GM19328 (cell line): ENCODE results near the gene NUP85.
"Not testable (repeated sequence)": the region's sequence is repeated elsewhere in the genome, so short reads cannot be mapped to it uniquely, and the experiment has no call there.

Experiments
- ATAC-seq: cut with Tn5 transposase; IDR thresholded peaks from one replicate; pipeline ENCODE4 v1.9.1; 2021; ENCODE audit warnings: mild to moderate bottlenecking, moderate library complexity; ENCODE audit not compliant: unreplicated experiment

The NUP85 gene

GRCh38 chr17:75194879-75195278, 10.6 kb upstream of the NUP85 start:
- ATAC-seq, result no peak

GRCh38 chr17:75199886-75200618, 5.4 kb upstream of the NUP85 start:
- no peak for ATAC-seq

GRCh38 chr17:75205793-75206163, 299 bp downstream of the NUP85 start:
- peak; percentile 21 for ATAC-seq

GRCh38 chr17:75207050-75207407, 1.6 kb downstream of the NUP85 start:
- not testable (repeated sequence) for ATAC-seq

GRCh38 chr17:75207760-75208159, 2.3 kb downstream of the NUP85 start:
- no peak for ATAC-seq

- no peak for ATAC-seq
Measured at GRCh38 chr17:75208161-75208560, 2.7 kb downstream of the NUP85 start.

GRCh38 chr17:75209061-75209460, 3.6 kb downstream of the NUP85 start:
- no peak for ATAC-seq

- ATAC-seq, result no peak
Measured at GRCh38 chr17:75218131-75218530, 12.7 kb downstream of the NUP85 start.

GRCh38 chr17:75219815-75220214, 14.3 kb downstream of the NUP85 start:
- no peak for ATAC-seq

- no peak for ATAC-seq
Measured at GRCh38 chr17:75225016-75225415, 19.5 kb downstream of the NUP85 start.

GRCh38 chr17:75227729-75228128, 22.2 kb downstream of the NUP85 start:
- no peak for ATAC-seq

GRCh38 chr17:75228305-75228704, 22.8 kb downstream of the NUP85 start:
- no peak for ATAC-seq

GRCh38 chr17:75228847-75229246, 23.4 kb downstream of the NUP85 start:
- no peak for ATAC-seq

GRCh38 chr17:75231071-75231470, 25.6 kb downstream of the NUP85 start:
- ATAC-seq, result no peak

GRCh38 chr17:75231741-75232464, 26.4 kb downstream of the NUP85 start:
- ATAC-seq, result no peak

- ATAC-seq, result no peak
Measured at GRCh38 chr17:75232786-75233185, 27.3 kb downstream of the NUP85 start.

GRCh38 chr17:75237100-75238014, 31.9 kb downstream of the NUP85 start:
- no peak for ATAC-seq

GRCh38 chr17:75238020-75238580, 32.6 kb downstream of the NUP85 start:
- no peak for ATAC-seq

GRCh38 chr17:75238684-75239191, 33.3 kb downstream of the NUP85 start:
- no peak for ATAC-seq

GRCh38 chr17:75239214-75239613, 33.7 kb downstream of the NUP85 start:
- ATAC-seq, result no peak

- ATAC-seq, result no peak
Measured at GRCh38 chr17:75239778-75240393, 34.4 kb downstream of the NUP85 start.
